ENCODE results near the gene TTBK2.
"Not testable (repeated sequence)": the region's sequence is repeated elsewhere in the genome, so short reads cannot be mapped to it uniquely, and the experiment has no call there.

Gene TTBK2

DNA sequence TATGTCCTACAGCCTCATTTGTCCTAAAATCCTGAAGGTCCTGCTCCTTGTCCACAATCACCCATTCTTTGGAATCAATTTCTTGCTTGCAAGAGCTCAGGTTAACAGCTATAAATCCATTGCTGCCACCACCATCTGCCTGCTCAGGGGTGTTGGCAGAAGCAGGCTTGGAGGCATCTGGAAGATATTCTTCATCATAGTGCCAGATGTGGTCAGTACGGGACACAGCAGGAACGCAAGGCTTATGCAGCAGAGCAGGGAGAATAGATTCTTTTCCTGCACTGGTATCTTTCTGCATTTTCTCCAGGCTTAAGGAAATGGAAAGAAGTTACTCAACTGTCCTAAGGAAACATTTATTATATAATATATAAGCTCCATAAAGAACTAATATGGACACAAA lies 145.2 kb downstream of the TTBK2 start:
- no peak overlapping the region for H3K27ac ChIP-seq (ENCODE audit: low read length)
- no peak for TF ChIP-seq CTCF (IDR thresholded peaks at IDR 0.05; ENCODE audit: low read length)
- TF ChIP-seq EZH2phosphoT487 (IDR thresholded peaks at IDR 0.05; ENCODE audit: low read length): no peak
- TF ChIP-seq EZH2 (optimal IDR thresholded peaks at IDR 0.05; ENCODE audit: low read depth, low read length): no peak
- H3K4me1 ChIP-seq (ENCODE audit: low read length): no peaks in the 10 kb centered on the region
- no peaks in the 10 kb centered on the region for H3K79me2 ChIP-seq (ENCODE audit: low read length)
- no peak overlapping the region for H2AFZ ChIP-seq (ENCODE audit: low read length)
- no peaks in the 10 kb centered on the region for H3K9me3 ChIP-seq (replicated peaks; ENCODE audit: insufficient read depth, low read length)
- no peak overlapping the region for H3K9ac ChIP-seq (ENCODE audit: low read length)
- no peak for DNase-seq
- no peaks in the 10 kb centered on the region; the same call in 1 of the 2 replicates for H3K27me3 ChIP-seq (replicated peaks; ENCODE audit: insufficient read depth, low read length)
- H3K4me2 ChIP-seq (ENCODE audit: low read depth, low read length): no peak overlapping the region
- no peaks in the 10 kb centered on the region for H3F3A ChIP-seq (ENCODE audit: insufficient read depth, low read length)
- H3K9me2 ChIP-seq (replicated peaks; ENCODE audit: insufficient read depth, low read length): no peaks in the 10 kb centered on the region
- H3K36me3 ChIP-seq (replicated peaks; ENCODE audit: insufficient read depth, low read length): no peaks in the 10 kb centered on the region
- H3K4me3 ChIP-seq (ENCODE audit: low read length): no peak overlapping the region
- no peaks in the 10 kb centered on the region for H4K20me1 ChIP-seq (ENCODE audit: insufficient read depth, low read length)

DNA sequence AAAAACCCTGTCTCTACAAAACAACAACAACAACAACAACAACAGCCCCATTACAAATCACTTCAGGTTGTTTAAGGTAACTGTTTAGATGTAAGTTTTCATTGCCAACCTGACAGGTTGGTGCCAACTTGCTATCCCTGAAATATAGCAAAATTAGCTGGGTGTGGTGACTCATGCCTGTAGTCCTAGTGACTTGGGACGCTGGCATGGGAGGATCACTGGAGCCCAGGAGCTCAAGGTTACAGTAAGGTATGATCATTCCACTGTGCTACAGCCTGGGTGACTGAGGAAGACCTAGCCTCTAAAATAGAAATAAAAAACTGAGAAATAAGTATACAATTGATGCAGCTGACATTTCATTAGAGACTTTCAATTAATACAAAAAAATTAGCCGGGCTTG lies 147.7 kb downstream of the TTBK2 start:
- Histone ChIP-seq H3K4me2 (ENCODE audit: low read depth, low read length) (no peak overlapping the region), H2AFZ (ENCODE audit: low read length) (no peak overlapping the region), H3K36me3 (replicated peaks; ENCODE audit: insufficient read depth, low read length) (no peaks in the 10 kb centered on the region), H3K27ac (ENCODE audit: low read length) (no peak overlapping the region), H3K9me2 (replicated peaks; ENCODE audit: insufficient read depth, low read length) (no peaks in the 10 kb centered on the region), H4K20me1 (ENCODE audit: insufficient read depth, low read length) (no peaks in the 10 kb centered on the region), H3K4me3 (ENCODE audit: low read length) (no peak overlapping the region), H3K4me1 (ENCODE audit: low read length) (no peaks in the 10 kb centered on the region), H3K79me2 (ENCODE audit: low read length) (no peaks in the 10 kb centered on the region), H3K27me3 (replicated peaks; ENCODE audit: insufficient read depth, low read length) (no peaks in the 10 kb centered on the region; the same call in 1 of the 2 replicates), H3K9me3 (replicated peaks; ENCODE audit: insufficient read depth, low read length) (no peaks in the 10 kb centered on the region), H3K9ac (ENCODE audit: low read length) (no peak overlapping the region), H3F3A (ENCODE audit: insufficient read depth, low read length) (no peaks in the 10 kb centered on the region)
- TF ChIP-seq EZH2 (optimal IDR thresholded peaks at IDR 0.05; ENCODE audit: low read depth, low read length) (no peak), CTCF (IDR thresholded peaks at IDR 0.05; ENCODE audit: low read length) (no peak), EZH2phosphoT487 (IDR thresholded peaks at IDR 0.05; ENCODE audit: low read length) (no peak)
- DNase-seq: no peak

DNA sequence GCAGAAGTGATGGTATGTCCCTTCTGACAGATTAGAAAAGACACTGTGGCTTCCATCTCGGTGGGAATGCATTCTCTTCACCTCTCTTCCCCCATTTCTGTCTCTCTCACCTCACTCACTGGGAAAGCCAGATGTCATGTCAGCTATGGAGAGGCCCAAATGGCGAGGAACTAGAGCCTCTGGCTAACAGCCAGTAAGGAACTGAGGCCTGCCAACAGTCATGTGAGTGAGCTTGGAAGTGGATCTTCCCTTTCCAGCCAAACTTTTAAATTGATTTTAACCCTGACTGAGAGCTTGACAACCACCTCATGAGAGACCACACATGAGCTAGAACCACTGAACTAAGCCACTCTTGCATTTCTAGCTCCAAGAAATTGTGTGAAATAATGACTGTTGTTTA lies 148.4 kb downstream of the TTBK2 start:
- no peak overlapping the region for H3K9ac ChIP-seq (ENCODE audit: low read length)
- no peaks in the 10 kb centered on the region for H3K36me3 ChIP-seq (replicated peaks; ENCODE audit: insufficient read depth, low read length)
- H3K4me2 ChIP-seq (ENCODE audit: low read depth, low read length): no peak overlapping the region
- no peaks in the 10 kb centered on the region for H3K4me1 ChIP-seq (ENCODE audit: low read length)
- TF ChIP-seq EZH2 (optimal IDR thresholded peaks at IDR 0.05; ENCODE audit: low read depth, low read length) (no peak), EZH2phosphoT487 (IDR thresholded peaks at IDR 0.05; ENCODE audit: low read length) (no peak), CTCF (IDR thresholded peaks at IDR 0.05; ENCODE audit: low read length) (no peak)
- no peaks in the 10 kb centered on the region; the same call in 1 of the 2 replicates for H3K27me3 ChIP-seq (replicated peaks; ENCODE audit: insufficient read depth, low read length)
- H3K4me3 ChIP-seq (ENCODE audit: low read length): no peak overlapping the region
- no peaks in the 10 kb centered on the region for H3K9me3 ChIP-seq (replicated peaks; ENCODE audit: insufficient read depth, low read length)
- no peak overlapping the region for H3K27ac ChIP-seq (ENCODE audit: low read length)
- no peaks in the 10 kb centered on the region for H3K9me2 ChIP-seq (replicated peaks; ENCODE audit: insufficient read depth, low read length)
- H2AFZ ChIP-seq (ENCODE audit: low read length): no peak overlapping the region
- H4K20me1 ChIP-seq (ENCODE audit: insufficient read depth, low read length): no peaks in the 10 kb centered on the region
- no peaks in the 10 kb centered on the region for H3F3A ChIP-seq (ENCODE audit: insufficient read depth, low read length)
- DNase-seq: no peak
- H3K79me2 ChIP-seq (ENCODE audit: low read length): no peaks in the 10 kb centered on the region

- not testable (repeated sequence) for H3K9me3 ChIP-seq (replicated peaks; ENCODE audit: insufficient read depth, low read length); H3F3A ChIP-seq (ENCODE audit: insufficient read depth, low read length); H3K9me2 ChIP-seq (replicated peaks; ENCODE audit: insufficient read depth, low read length); H3K4me1 ChIP-seq (ENCODE audit: low read length); H3K27me3 ChIP-seq (replicated peaks; ENCODE audit: insufficient read depth, low read length); H4K20me1 ChIP-seq (ENCODE audit: insufficient read depth, low read length); H3K4me2 ChIP-seq (ENCODE audit: low read depth, low read length); H3K79me2 ChIP-seq (ENCODE audit: low read length); H3K4me3 ChIP-seq (ENCODE audit: low read length); H3K36me3 ChIP-seq (replicated peaks; ENCODE audit: insufficient read depth, low read length); DNase-seq; H3K27ac ChIP-seq (ENCODE audit: low read length); H3K9ac ChIP-seq (ENCODE audit: low read length); H2AFZ ChIP-seq (ENCODE audit: low read length)
Observed at GRCh38 chr15:42766109-42766508, 154.5 kb downstream of the TTBK2 start.

- H3K27ac ChIP-seq (ENCODE audit: low read length); H3K36me3 ChIP-seq (replicated peaks; ENCODE audit: insufficient read depth, low read length); H3K9me2 ChIP-seq (replicated peaks; ENCODE audit: insufficient read depth, low read length); H3K9ac ChIP-seq (ENCODE audit: low read length); H3K4me1 ChIP-seq (ENCODE audit: low read length); H3K4me3 ChIP-seq (ENCODE audit: low read length); H4K20me1 ChIP-seq (ENCODE audit: insufficient read depth, low read length); H3K9me3 ChIP-seq (replicated peaks; ENCODE audit: insufficient read depth, low read length); H3K79me2 ChIP-seq (ENCODE audit: low read length); H2AFZ ChIP-seq (ENCODE audit: low read length); H3F3A ChIP-seq (ENCODE audit: insufficient read depth, low read length); H3K27me3 ChIP-seq (replicated peaks; ENCODE audit: insufficient read depth, low read length); H3K4me2 ChIP-seq (ENCODE audit: low read depth, low read length); DNase-seq: not testable (repeated sequence)
Observed at GRCh38 chr15:42764154-42764731, 156.3 kb downstream of the TTBK2 start.

DNA sequence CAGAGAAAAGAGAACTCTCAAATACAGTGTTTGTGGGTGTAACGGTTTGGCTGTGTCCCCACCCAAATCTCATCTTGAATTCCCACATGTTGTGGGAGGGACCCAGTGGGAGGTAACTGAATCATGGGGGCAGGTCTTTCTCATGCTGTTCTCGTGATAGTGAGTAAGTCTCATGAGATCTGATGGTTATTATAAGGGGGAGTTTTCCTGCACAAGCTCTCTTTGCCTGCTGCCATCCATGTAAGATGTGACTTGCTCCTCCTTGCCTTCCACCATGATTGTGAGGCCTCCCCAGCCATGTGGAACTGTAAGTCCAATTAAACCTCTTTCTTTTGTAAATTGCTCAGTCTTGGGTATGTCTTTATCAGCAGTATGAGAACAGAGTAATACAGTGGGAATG lies 158.8 kb downstream of the TTBK2 start:
- not testable (repeated sequence) for H3K4me1 ChIP-seq (ENCODE audit: low read length); H3K36me3 ChIP-seq (replicated peaks; ENCODE audit: insufficient read depth, low read length)

More for the DNA sequence above, 158.8 kb downstream of the TTBK2 start:
- H3K9me2 ChIP-seq (replicated peaks; ENCODE audit: insufficient read depth, low read length); H4K20me1 ChIP-seq (ENCODE audit: insufficient read depth, low read length); H2AFZ ChIP-seq (ENCODE audit: low read length); H3F3A ChIP-seq (ENCODE audit: insufficient read depth, low read length); H3K79me2 ChIP-seq (ENCODE audit: low read length); H3K27me3 ChIP-seq (replicated peaks; ENCODE audit: insufficient read depth, low read length); H3K9me3 ChIP-seq (replicated peaks; ENCODE audit: insufficient read depth, low read length); H3K4me2 ChIP-seq (ENCODE audit: low read depth, low read length); H3K9ac ChIP-seq (ENCODE audit: low read length); DNase-seq; H3K27ac ChIP-seq (ENCODE audit: low read length); H3K4me3 ChIP-seq (ENCODE audit: low read length): not testable (repeated sequence)

Measured in MM.1S (cell line).